ENCODE measurements around the gene PEX5. TPM values are rescaled to one million over a fixed set of nuclear protein-coding genes. Genes with fewer than 3 reads are reported as not detected.

The PEX5 gene
- total and polyA plus RNA-seq, 2 experiments from 2014 or later, result 7.5 to 72.0 TPM

DNA sequence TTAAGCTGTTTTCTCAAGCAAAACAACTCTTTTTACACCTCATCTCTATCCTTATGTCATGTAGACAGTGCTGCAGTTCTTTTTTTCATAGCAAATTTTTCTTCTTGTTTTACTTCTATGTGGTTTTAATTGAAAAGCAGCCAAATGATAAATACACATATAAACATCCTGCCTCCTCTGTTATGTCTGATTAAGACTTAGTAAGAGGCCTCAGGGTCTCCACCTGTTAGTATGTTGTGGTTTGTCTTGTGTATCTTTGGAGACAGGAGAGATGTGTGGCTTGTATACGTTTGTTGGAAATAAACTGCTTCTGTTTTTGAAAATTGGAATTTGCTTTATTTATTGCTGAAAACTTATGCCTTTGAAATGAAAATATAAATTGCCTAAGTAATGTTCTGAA lies 32.0 kb downstream of the PEX5 start:
- no peak overlapping the region for H3K4me3 Mint-ChIP-seq
- no peak for ATAC-seq

More for the DNA sequence above, 32.0 kb downstream of the PEX5 start:
- H3K27ac ChIP-seq (ENCODE audit: low read depth), result no peak overlapping the region
- H3K36me3 Mint-ChIP-seq (ENCODE audit: low read depth), result no peaks in the 10 kb centered on the region
- H3F3A ChIP-seq (replicated peaks; ENCODE audit: low read depth), result no peaks in the 10 kb centered on the region; the same call in 1 of the 2 replicates
- H3K79me2 ChIP-seq (replicated peaks; ENCODE audit: insufficient read depth), result no peaks in the 10 kb centered on the region
- no peak overlapping the region for H3K4me2 ChIP-seq
- no peaks in the 10 kb centered on the region for H3K36me3 ChIP-seq (ENCODE audit: insufficient read depth)
- TF ChIP-seq JUNB (IDR thresholded peaks at IDR 0.05; ENCODE audit: unreplicated experiment) (no peak), EZH2 (IDR thresholded peaks at IDR 0.05; ENCODE audit: low read depth, unreplicated experiment) (no peak), STAT1 (IDR thresholded peaks at IDR 0.05; ENCODE audit: unreplicated experiment) (no peak), ZNF114 (CRISPR knock-in tag; IDR thresholded peaks at IDR 0.05) (no peak), CREB1 (CRISPR knock-in tag; IDR thresholded peaks at IDR 0.05; ENCODE audit: low read depth) (no peak), EZH2phosphoT487 (IDR thresholded peaks at IDR 0.05; ENCODE audit: unreplicated experiment) (no peak), NANOG (IDR thresholded peaks at IDR 0.05; ENCODE audit: borderline replicate concordance) (no peak), POLR2AphosphoS5 (IDR thresholded peaks at IDR 0.05; ENCODE audit: low read depth) (no peak), ZNF331 (CRISPR knock-in tag; IDR thresholded peaks at IDR 0.05; ENCODE audit: low read depth) (no peak)
- TF ChIP-seq, protein P1, sequence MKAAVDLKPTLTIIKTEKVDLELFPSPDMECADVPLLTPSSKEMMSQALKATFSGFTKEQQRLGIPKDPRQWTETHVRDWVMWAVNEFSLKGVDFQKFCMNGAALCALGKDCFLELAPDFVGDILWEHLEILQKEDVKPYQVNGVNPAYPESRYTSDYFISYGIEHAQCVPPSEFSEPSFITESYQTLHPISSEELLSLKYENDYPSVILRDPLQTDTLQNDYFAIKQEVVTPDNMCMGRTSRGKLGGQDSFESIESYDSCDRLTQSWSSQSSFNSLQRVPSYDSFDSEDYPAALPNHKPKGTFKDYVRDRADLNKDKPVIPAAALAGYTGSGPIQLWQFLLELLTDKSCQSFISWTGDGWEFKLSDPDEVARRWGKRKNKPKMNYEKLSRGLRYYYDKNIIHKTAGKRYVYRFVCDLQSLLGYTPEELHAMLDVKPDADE (IDR thresholded peaks at IDR 0.05), result no peak
- TF ChIP-seq, protein P2, sequence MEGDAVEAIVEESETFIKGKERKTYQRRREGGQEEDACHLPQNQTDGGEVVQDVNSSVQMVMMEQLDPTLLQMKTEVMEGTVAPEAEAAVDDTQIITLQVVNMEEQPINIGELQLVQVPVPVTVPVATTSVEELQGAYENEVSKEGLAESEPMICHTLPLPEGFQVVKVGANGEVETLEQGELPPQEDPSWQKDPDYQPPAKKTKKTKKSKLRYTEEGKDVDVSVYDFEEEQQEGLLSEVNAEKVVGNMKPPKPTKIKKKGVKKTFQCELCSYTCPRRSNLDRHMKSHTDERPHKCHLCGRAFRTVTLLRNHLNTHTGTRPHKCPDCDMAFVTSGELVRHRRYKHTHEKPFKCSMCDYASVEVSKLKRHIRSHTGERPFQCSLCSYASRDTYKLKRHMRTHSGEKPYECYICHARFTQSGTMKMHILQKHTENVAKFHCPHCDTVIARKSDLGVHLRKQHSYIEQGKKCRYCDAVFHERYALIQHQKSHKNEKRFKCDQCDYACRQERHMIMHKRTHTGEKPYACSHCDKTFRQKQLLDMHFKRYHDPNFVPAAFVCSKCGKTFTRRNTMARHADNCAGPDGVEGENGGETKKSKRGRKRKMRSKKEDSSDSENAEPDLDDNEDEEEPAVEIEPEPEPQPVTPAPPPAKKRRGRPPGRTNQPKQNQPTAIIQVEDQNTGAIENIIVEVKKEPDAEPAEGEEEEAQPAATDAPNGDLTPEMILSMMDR (conservative IDR thresholded peaks at IDR 0.05; ENCODE audit: low read depth in 2 of 2), result no peak
- TF ChIP-seq, protein P3, sequence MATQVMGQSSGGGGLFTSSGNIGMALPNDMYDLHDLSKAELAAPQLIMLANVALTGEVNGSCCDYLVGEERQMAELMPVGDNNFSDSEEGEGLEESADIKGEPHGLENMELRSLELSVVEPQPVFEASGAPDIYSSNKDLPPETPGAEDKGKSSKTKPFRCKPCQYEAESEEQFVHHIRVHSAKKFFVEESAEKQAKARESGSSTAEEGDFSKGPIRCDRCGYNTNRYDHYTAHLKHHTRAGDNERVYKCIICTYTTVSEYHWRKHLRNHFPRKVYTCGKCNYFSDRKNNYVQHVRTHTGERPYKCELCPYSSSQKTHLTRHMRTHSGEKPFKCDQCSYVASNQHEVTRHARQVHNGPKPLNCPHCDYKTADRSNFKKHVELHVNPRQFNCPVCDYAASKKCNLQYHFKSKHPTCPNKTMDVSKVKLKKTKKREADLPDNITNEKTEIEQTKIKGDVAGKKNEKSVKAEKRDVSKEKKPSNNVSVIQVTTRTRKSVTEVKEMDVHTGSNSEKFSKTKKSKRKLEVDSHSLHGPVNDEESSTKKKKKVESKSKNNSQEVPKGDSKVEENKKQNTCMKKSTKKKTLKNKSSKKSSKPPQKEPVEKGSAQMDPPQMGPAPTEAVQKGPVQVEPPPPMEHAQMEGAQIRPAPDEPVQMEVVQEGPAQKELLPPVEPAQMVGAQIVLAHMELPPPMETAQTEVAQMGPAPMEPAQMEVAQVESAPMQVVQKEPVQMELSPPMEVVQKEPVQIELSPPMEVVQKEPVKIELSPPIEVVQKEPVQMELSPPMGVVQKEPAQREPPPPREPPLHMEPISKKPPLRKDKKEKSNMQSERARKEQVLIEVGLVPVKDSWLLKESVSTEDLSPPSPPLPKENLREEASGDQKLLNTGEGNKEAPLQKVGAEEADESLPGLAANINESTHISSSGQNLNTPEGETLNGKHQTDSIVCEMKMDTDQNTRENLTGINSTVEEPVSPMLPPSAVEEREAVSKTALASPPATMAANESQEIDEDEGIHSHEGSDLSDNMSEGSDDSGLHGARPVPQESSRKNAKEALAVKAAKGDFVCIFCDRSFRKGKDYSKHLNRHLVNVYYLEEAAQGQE (IDR thresholded peaks at IDR 0.05; ENCODE audit: unreplicated experiment), result no peak
- TF ChIP-seq, protein P4, sequence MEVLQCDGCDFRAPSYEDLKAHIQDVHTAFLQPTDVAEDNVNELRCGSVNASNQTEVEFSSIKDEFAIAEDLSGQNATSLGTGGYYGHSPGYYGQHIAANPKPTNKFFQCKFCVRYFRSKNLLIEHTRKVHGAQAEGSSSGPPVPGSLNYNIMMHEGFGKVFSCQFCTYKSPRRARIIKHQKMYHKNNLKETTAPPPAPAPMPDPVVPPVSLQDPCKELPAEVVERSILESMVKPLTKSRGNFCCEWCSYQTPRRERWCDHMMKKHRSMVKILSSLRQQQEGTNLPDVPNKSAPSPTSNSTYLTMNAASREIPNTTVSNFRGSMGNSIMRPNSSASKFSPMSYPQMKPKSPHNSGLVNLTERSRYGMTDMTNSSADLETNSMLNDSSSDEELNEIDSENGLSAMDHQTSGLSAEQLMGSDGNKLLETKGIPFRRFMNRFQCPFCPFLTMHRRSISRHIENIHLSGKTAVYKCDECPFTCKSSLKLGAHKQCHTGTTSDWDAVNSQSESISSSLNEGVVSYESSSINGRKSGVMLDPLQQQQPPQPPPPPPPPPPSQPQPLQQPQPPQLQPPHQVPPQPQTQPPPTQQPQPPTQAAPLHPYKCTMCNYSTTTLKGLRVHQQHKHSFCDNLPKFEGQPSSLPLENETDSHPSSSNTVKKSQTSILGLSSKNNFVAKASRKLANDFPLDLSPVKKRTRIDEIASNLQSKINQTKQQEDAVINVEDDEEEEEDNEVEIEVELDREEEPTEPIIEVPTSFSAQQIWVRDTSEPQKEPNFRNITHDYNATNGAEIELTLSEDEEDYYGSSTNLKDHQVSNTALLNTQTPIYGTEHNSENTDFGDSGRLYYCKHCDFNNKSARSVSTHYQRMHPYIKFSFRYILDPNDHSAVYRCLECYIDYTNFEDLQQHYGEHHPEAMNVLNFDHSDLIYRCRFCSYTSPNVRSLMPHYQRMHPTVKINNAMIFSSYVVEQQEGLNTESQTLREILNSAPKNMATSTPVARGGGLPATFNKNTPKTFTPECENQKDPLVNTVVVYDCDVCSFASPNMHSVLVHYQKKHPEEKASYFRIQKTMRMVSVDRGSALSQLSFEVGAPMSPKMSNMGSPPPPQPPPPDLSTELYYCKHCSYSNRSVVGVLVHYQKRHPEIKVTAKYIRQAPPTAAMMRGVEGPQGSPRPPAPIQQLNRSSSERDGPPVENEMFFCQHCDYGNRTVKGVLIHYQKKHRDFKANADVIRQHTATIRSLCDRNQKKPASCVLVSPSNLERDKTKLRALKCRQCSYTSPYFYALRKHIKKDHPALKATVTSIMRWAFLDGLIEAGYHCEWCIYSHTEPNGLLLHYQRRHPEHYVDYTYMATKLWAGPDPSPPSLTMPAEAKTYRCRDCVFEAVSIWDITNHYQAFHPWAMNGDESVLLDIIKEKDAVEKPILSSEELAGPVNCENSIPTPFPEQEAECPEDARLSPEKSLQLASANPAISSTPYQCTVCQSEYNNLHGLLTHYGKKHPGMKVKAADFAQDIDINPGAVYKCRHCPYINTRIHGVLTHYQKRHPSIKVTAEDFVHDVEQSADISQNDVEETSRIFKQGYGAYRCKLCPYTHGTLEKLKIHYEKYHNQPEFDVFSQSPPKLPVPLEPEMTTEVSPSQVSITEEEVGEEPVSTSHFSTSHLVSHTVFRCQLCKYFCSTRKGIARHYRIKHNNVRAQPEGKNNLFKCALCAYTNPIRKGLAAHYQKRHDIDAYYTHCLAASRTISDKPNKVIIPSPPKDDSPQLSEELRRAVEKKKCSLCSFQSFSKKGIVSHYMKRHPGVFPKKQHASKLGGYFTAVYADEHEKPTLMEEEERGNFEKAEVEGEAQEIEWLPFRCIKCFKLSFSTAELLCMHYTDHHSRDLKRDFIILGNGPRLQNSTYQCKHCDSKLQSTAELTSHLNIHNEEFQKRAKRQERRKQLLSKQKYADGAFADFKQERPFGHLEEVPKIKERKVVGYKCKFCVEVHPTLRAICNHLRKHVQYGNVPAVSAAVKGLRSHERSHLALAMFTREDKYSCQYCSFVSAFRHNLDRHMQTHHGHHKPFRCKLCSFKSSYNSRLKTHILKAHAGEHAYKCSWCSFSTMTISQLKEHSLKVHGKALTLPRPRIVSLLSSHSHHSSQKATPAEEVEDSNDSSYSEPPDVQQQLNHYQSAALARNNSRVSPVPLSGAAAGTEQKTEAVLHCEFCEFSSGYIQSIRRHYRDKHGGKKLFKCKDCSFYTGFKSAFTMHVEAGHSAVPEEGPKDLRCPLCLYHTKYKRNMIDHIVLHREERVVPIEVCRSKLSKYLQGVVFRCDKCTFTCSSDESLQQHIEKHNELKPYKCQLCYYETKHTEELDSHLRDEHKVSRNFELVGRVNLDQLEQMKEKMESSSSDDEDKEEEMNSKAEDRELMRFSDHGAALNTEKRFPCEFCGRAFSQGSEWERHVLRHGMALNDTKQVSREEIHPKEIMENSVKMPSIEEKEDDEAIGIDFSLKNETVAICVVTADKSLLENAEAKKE (CRISPR knock-in tag; IDR thresholded peaks at IDR 0.05), result no peak
- H3K9me2 ChIP-seq (ENCODE audit: insufficient read depth), result no peaks in the 10 kb centered on the region
- H3K27ac Mint-ChIP-seq, result no peak overlapping the region
- no peaks in the 10 kb centered on the region for H4K20me1 ChIP-seq (replicated peaks; ENCODE audit: insufficient read depth)
- peaks cover 18% of the 10 kb centered on the region for H3K4me1 ChIP-seq (ENCODE audit: insufficient read depth)
- no peaks in the 10 kb centered on the region for H3K27me3 Mint-ChIP-seq (ENCODE audit: insufficient read depth, low read depth, poor library complexity)
- no peaks in the 10 kb centered on the region for H3K27me3 ChIP-seq (ENCODE audit: insufficient read depth)
- H3K9me3 Mint-ChIP-seq, result peaks cover 2% of the 10 kb centered on the region; the same call in 2 of the 3 replicates
- no peak overlapping the region for H3K4me3 ChIP-seq
- peaks cover 6% of the 10 kb centered on the region for H3K4me1 Mint-ChIP-seq
- no peak for DNase-seq (ENCODE audit: low spot score)
- no peak overlapping the region for H2AFZ ChIP-seq
